PFSK-1 (cell line): ENCODE results near the gene NME3.

Experiments used
- FOXP2 ChIP-seq: optimal IDR thresholded peaks from 2 replicates; pipeline ENCODE3; 2011; ENCODE audit warnings: borderline replicate concordance, control low read depth, inconsistent platforms; ENCODE audit not compliant: insufficient read depth; ENCODE audit errors: extremely low read length, extremely low read depth
- POLR2AphosphoS5 ChIP-seq: IDR thresholded peaks from 2 replicates; pipeline ENCODE4 v1.6.1; 2012; ENCODE audit warnings: low read depth, mild to moderate bottlenecking, control low read depth, low read length, moderate library complexity
- SIN3A ChIP-seq: IDR thresholded peaks from 2 replicates; pipeline ENCODE4 v1.6.1; 2012; ENCODE audit warnings: mild to moderate bottlenecking, low read length, moderate library complexity, borderline replicate concordance; ENCODE audit not compliant: insufficient read depth
- TAF1 ChIP-seq: IDR thresholded peaks from 2 replicates; pipeline ENCODE4 v1.6.1; 2012; ENCODE audit warnings: low read length, control low read depth, borderline replicate concordance; ENCODE audit not compliant: insufficient read depth
- TF ChIP-seq, protein P1 (sequence below), 2 experiments: IDR thresholded peaks; 2 replicates each; pipeline versions ENCODE4 v1.6.1 to v1.8.0; 2011 to 2012; ENCODE audit warnings: low read depth in 2 of 2, low read length in 2 of 2, control low read depth in 1 of 2, inconsistent platforms in 1 of 2, mild to moderate bottlenecking in 1 of 2, moderate library complexity in 1 of 2; ENCODE audit not compliant: insufficient read depth in 1 of 2

DNA sequence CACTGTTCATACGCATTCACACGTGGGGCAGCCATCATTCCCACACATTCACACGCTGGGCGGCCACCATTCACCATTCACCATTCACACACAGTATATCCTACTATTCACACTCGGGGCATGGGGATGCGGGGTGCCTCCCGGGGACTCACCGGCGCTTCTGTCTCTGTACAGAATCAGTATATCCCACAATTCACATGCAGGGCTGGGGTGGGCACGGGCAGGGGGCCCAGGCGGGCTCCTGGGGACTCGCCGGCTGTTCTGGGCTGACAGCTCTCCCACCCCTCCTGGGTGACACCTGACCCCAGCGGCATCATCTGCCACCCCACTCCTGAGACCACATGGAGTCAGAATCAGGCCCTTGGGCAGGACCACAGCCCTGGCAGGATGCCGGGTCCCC lies 9.6 kb downstream of the NME3 start:
- TF ChIP-seq POLR2AphosphoS5 (no peak; the same call in 1 of the 2 replicates), TAF1 (no peak), SIN3A (no peak), FOXP2 (no peak)
- TF ChIP-seq, protein P1, sequence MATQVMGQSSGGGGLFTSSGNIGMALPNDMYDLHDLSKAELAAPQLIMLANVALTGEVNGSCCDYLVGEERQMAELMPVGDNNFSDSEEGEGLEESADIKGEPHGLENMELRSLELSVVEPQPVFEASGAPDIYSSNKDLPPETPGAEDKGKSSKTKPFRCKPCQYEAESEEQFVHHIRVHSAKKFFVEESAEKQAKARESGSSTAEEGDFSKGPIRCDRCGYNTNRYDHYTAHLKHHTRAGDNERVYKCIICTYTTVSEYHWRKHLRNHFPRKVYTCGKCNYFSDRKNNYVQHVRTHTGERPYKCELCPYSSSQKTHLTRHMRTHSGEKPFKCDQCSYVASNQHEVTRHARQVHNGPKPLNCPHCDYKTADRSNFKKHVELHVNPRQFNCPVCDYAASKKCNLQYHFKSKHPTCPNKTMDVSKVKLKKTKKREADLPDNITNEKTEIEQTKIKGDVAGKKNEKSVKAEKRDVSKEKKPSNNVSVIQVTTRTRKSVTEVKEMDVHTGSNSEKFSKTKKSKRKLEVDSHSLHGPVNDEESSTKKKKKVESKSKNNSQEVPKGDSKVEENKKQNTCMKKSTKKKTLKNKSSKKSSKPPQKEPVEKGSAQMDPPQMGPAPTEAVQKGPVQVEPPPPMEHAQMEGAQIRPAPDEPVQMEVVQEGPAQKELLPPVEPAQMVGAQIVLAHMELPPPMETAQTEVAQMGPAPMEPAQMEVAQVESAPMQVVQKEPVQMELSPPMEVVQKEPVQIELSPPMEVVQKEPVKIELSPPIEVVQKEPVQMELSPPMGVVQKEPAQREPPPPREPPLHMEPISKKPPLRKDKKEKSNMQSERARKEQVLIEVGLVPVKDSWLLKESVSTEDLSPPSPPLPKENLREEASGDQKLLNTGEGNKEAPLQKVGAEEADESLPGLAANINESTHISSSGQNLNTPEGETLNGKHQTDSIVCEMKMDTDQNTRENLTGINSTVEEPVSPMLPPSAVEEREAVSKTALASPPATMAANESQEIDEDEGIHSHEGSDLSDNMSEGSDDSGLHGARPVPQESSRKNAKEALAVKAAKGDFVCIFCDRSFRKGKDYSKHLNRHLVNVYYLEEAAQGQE (IDR thresholded peaks at IDR 0.05; ENCODE audit: insufficient read depth in 1 of 2, low read depth in 2 of 2, low read length in 2 of 2) = no peak
